Gastrocnemius medialis (tissue), 4 donors: ENCODE measurements around the gene PYGB.

Experiments used
- CTCF ChIP-seq, 5 experiments: fragments of 450-650 bp in 3 of 5; fragments of 200-600 bp in 2 of 5; sonication (generic) in 2 of 5; IDR thresholded peaks in 4 of 5; conservative IDR thresholded peaks in 1 of 5; 1 replicate in 4 of 5; 2 replicates in 1 of 5; pipeline ENCODE4 v1.5.1; 2016 to 2019; ENCODE audit warnings: antibody characterized with exemption in 5 of 5, mild to moderate bottlenecking in 3 of 5, moderate library complexity in 3 of 5
- POLR2A ChIP-seq, 2 donors: fragments of 450-650 bp; IDR thresholded peaks; one replicate each; pipeline ENCODE4 v1.6.1; 2017; ENCODE audit warnings: antibody characterized with exemption in 2 of 2, mild to moderate bottlenecking in 2 of 2, moderate library complexity in 2 of 2

- TF ChIP-seq CTCF (IDR thresholded peaks at IDR 0.05 in 4 of 5, conservative IDR thresholded peaks at IDR 0.05 in 1 of 5), result no peak
- TF ChIP-seq POLR2A (IDR thresholded peaks at IDR 0.05), result no peak
Measured at GRCh38 chr20:25229486-25230165, 18.3 kb upstream of the PYGB start.
